HepG2 (cell line): ENCODE measurements around the gene GDPGP1. TPM values are rescaled to one million over a fixed set of nuclear protein-coding genes. Genes with fewer than 3 reads are reported as not detected.

Experiments
- ASH2L ChIP-seq: fragments of 300-600, 200-600 bp; sonication (generic); IDR thresholded peaks from 2 replicates; pipeline ENCODE4 v1.7.0; 2017; ENCODE audit warnings: low read depth, mild to moderate bottlenecking, moderate library complexity, mixed read lengths, low read length; ENCODE audit not compliant: insufficient read length
- DRAP1 ChIP-seq: IDR thresholded peaks from 2 replicates; pipeline ENCODE4 v1.6.1; 2016; ENCODE audit warnings: missing genetic modification reagents, missing compliant biosample characterization
- FLYWCH1 ChIP-seq: sonication (generic); formaldehyde crosslinking; IDR thresholded peaks from 2 replicates; pipeline ENCODE4 v1.8.1; 2023; ENCODE audit warnings: mild to moderate bottlenecking, missing genetic modification reagents
- FOXO1 ChIP-seq: sonication (generic); formaldehyde crosslinking; IDR thresholded peaks from 2 replicates; pipeline ENCODE4 v1.4.0; 2020; ENCODE audit warnings: missing genetic modification reagents
- NR2F1 ChIP-seq, 2 experiments: fragments of 450-650 bp in 1 of 2; formaldehyde crosslinking in 1 of 2; IDR thresholded peaks; 2 replicates each; pipeline versions ENCODE4 v1.5.0 to v1.6.1; 2016 to 2020; ENCODE audit warnings: mild to moderate bottlenecking in 1 of 2, missing compliant biosample characterization in 1 of 2, missing genetic modification reagents in 1 of 2, moderate library complexity in 1 of 2
- PRDM10 ChIP-seq: sonication (generic); formaldehyde crosslinking; IDR thresholded peaks from 2 replicates; pipeline ENCODE4 v1.4.0; 2020; ENCODE audit warnings: low read depth, missing genetic modification reagents
- PRPF4 ChIP-seq: fragments of 200-400 bp; formaldehyde crosslinking; IDR thresholded peaks from 2 replicates; pipeline ENCODE4 v1.6.1; 2016; ENCODE audit warnings: low read length, low read depth; ENCODE audit not compliant: poor library complexity, severe bottlenecking
- RAD21 ChIP-seq: fragments of 450-650 bp; formaldehyde crosslinking; IDR thresholded peaks from 2 replicates; pipeline ENCODE4 v1.5.0; 2020; ENCODE audit warnings: mild to moderate bottlenecking
- SKIL ChIP-seq: sonication (generic); formaldehyde crosslinking; IDR thresholded peaks from 2 replicates; pipeline ENCODE4 v1.8.0; 2022; ENCODE audit warnings: missing genetic modification reagents, mild to moderate bottlenecking, moderate library complexity, borderline replicate concordance
- XRCC5 ChIP-seq: fragments of 200-400 bp; formaldehyde crosslinking; optimal IDR thresholded peaks from 2 replicates; pipeline ENCODE3; 2017; ENCODE audit warnings: mild to moderate bottlenecking, low read length
- ZNF143 ChIP-seq: sonication (generic); formaldehyde crosslinking; IDR thresholded peaks from 2 replicates; pipeline ENCODE4 v1.4.0; 2020; ENCODE audit warnings: missing genetic modification reagents
- ZNF17 ChIP-seq: sonication (generic); formaldehyde crosslinking; IDR thresholded peaks from 2 replicates; pipeline ENCODE4 v1.5.0; 2020; ENCODE audit warnings: mild to moderate bottlenecking, missing genetic modification reagents
- ZNF292 ChIP-seq: sonication (generic); formaldehyde crosslinking; IDR thresholded peaks from 2 replicates; pipeline ENCODE4 v1.8.1; 2022; ENCODE audit warnings: mild to moderate bottlenecking, low read depth, missing genetic modification reagents, borderline replicate concordance
- ZNF7 ChIP-seq: IDR thresholded peaks from 2 replicates; pipeline ENCODE4 v1.6.1; 2016; ENCODE audit warnings: missing biosample characterization, missing genetic modification reagents
- polyA plus RNA-seq, 8 experiments: library from polyadenylated mRNA; depleted of rRNA in 3 of 8; stranded (reverse) in 7 of 8; unstranded in 1 of 8; fragments of >200 nt; fragmentation: Illumina TruSeq in 4 of 8; extraction: Trizol in 4 of 8; gene quantifications; 2 replicates each; pipeline versions ENCODE4 v1.2.1 to v1.2.3, GENCODE V29; 2011 to 2016; ENCODE audit warnings: low read depth in 4 of 8, missing spikeins in 1 of 8, mixed read lengths in 1 of 8; ENCODE audit not compliant: insufficient read depth in 1 of 8
- total RNA-seq, 5 experiments: library from RNA; depleted of rRNA; stranded (reverse); fragments of >200 nt; fragmentation: Illumina TruSeq; extraction: Trizol; gene quantifications; 2 replicates each; pipeline ENCODE4 v1.2.3, GENCODE V29; 2016; ENCODE audit warnings: low read depth in 1 of 5
- TF ChIP-seq, protein P1 (sequence below), 2 experiments: sonication (generic) in 1 of 2; formaldehyde crosslinking in 1 of 2; IDR thresholded peaks; 2 replicates each; pipeline versions ENCODE4 v1.5.1 to v1.6.1; 2011 to 2020; ENCODE audit warnings: borderline replicate concordance in 1 of 2, low read depth in 1 of 2, low read length in 1 of 2, mild to moderate bottlenecking in 1 of 2, missing genetic modification reagents in 1 of 2, moderate library complexity in 1 of 2
- TF ChIP-seq, protein P2 (sequence below): sonication (generic); formaldehyde crosslinking; IDR thresholded peaks from 2 replicates; pipeline ENCODE4 v1.8.1; 2023; ENCODE audit warnings: missing genetic modification reagents, inconsistent platforms, borderline replicate concordance
- TF ChIP-seq, protein P3 (sequence below): sonication (generic); formaldehyde crosslinking; conservative IDR thresholded peaks from 2 replicates; pipeline ENCODE4 v1.8.0; 2022; ENCODE audit warnings: low read depth, missing genetic modification reagents

GDPGP1 gene
- total and polyA plus RNA-seq, 2 of the 13 experiments (the other 11 are each of a cell fraction or from before 2014, with no cell fraction given), result 1.5 to 4.3 TPM

DNA sequence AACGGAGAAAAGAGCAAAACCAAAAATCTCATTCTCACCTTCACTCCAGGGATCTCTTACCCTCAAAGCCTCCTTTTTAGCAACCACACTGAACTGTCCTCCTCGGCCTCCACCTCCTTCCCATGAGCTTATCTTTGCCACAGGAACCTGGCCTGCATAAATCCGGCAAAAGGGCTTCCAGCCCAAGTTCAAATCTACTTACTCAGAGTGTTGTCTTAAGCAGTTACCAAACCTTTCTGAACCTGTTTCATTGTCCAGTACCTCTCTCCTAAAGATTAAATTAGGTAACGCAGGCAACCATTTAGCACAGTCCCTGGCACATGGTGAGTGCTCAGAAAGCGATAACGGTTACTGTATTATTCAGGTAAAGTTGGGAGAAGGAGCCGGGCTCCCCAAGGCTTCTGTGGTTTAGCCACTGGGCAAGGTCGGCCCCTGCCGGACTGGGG, 1.0 kb upstream of the GDPGP1 start (continued):
- TF ChIP-seq, protein P1, sequence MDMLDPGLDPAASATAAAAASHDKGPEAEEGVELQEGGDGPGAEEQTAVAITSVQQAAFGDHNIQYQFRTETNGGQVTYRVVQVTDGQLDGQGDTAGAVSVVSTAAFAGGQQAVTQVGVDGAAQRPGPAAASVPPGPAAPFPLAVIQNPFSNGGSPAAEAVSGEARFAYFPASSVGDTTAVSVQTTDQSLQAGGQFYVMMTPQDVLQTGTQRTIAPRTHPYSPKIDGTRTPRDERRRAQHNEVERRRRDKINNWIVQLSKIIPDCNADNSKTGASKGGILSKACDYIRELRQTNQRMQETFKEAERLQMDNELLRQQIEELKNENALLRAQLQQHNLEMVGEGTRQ (IDR thresholded peaks at IDR 0.05; ENCODE audit: low read depth, low read length), result no peak
- TF ChIP-seq, protein P1 (CRISPR knock-in tag; IDR thresholded peaks at IDR 0.05; ENCODE audit: borderline replicate concordance), result no peak
- TF ChIP-seq PRDM10 (0 out of 2 replicates have a peak, but pooled peaks have one; percentile 18), DRAP1 (0 out of 2 replicates have a peak, but pooled peaks have one; percentile 23), ZNF292 (CRISPR knock-in tag) (no peak), ZNF17 (no peak), RAD21 (CRISPR knock-in tag) (peak; percentile 85), SKIL (CRISPR knock-in tag) (no peak), FOXO1 (no peak), FLYWCH1 (CRISPR knock-in tag) (no peak), ZNF143 (0 out of 2 replicates have a peak, but pooled peaks have one; percentile 4), PRPF4 (no peak), ZNF7 (CRISPR knock-in tag) (no peak), NR2F1 (CRISPR knock-in tag; IDR thresholded peaks at IDR 0.05) (0 out of 4 replicates have a peak, but pooled peaks of 1 of the 2 experiments have one; percentile 44), XRCC5 (peak; percentile 70), ASH2L (peak; percentile 13)
- TF ChIP-seq, protein P2, sequence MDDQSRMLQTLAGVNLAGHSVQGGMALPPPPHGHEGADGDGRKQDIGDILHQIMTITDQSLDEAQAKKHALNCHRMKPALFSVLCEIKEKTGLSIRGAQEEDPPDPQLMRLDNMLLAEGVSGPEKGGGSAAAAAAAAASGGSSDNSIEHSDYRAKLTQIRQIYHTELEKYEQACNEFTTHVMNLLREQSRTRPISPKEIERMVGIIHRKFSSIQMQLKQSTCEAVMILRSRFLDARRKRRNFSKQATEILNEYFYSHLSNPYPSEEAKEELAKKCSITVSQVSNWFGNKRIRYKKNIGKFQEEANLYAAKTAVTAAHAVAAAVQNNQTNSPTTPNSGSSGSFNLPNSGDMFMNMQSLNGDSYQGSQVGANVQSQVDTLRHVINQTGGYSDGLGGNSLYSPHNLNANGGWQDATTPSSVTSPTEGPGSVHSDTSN (CRISPR knock-in tag), result no peak
- TF ChIP-seq, protein P3, sequence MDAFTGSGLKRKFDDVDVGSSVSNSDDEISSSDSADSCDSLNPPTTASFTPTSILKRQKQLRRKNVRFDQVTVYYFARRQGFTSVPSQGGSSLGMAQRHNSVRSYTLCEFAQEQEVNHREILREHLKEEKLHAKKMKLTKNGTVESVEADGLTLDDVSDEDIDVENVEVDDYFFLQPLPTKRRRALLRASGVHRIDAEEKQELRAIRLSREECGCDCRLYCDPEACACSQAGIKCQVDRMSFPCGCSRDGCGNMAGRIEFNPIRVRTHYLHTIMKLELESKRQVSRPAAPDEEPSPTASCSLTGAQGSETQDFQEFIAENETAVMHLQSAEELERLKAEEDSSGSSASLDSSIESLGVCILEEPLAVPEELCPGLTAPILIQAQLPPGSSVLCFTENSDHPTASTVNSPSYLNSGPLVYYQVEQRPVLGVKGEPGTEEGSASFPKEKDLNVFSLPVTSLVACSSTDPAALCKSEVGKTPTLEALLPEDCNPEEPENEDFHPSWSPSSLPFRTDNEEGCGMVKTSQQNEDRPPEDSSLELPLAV (CRISPR knock-in tag), result no peak
